SK-N-SH (cell line): ENCODE results near the gene SH3BP4. TPM values are rescaled to one million over a fixed set of nuclear protein-coding genes. Genes with fewer than 3 reads are reported as not detected.

ENCODE experiments used
- CTCF ChIA-PET: fragments of 300-600, 350-600 bp; formaldehyde crosslinking; extraction: SDS; loops from one replicate; lab custom pipeline; 2021; lab: Yijun Ruan, JAX
- POLR2A ChIA-PET: fragments of 350-600 bp; sonication (Branson Sonifier 250); formaldehyde crosslinking; extraction: SDS; loops from one replicate; lab custom pipeline; 2020; ENCODE audit warnings: antibody characterized with exemption, inconsistent platforms; lab: Yijun Ruan, JAX
- DNase-seq: peaks from one replicate; pipeline ENCODE4 v3.0.0; 2012
- H2AFZ ChIP-seq: fragments of 200-600 bp; sonication (generic); 2 replicates; pipeline ENCODE4 v1.8.1; 2016; ENCODE audit warnings: antibody characterized with exemption, mild to moderate bottlenecking, low read depth
- H3F3A ChIP-seq: fragments of 200-600 bp; sonication (generic); replicated peaks from 2 replicates; pipeline ENCODE3; 2016; ENCODE audit warnings: antibody characterized with exemption, mild to moderate bottlenecking; ENCODE audit not compliant: insufficient read depth
- H3K27ac ChIP-seq, 2 experiments: fragments of 200-500 bp in 1 of 2; fragments of 200-600 bp in 1 of 2; sonication (Bioruptor generic) in 1 of 2; sonication (generic), shearing (Covaris generic) in 1 of 2; 2 replicates each; pipeline versions ENCODE4 v1.5.1 to v1.6.1; 2014 to 2016; ENCODE audit warnings: low read depth in 2 of 2, inconsistent platforms in 1 of 2, low read length in 1 of 2, mild to moderate bottlenecking in 1 of 2, mixed read lengths in 1 of 2
- H3K27me3 ChIP-seq: fragments of 200-600 bp; sonication (generic), shearing (Covaris generic); 2 replicates; pipeline ENCODE4 v1.6.1; 2016; ENCODE audit warnings: mixed run types; ENCODE audit not compliant: insufficient read depth
- H3K36me3 ChIP-seq, 2 experiments: fragments of 200-500 bp in 1 of 2; fragments of 200-600 bp in 1 of 2; sonication (Bioruptor generic) in 1 of 2; sonication (generic) in 1 of 2; replicated peaks in 1 of 2; 2 replicates each; pipeline versions ENCODE3 to v1.5.1; 2014 to 2016; ENCODE audit warnings: low read length in 1 of 2, mild to moderate bottlenecking in 1 of 2; ENCODE audit not compliant: insufficient read depth in 2 of 2, control insufficient read depth in 1 of 2
- H3K4me1 ChIP-seq, 2 experiments: fragments of 200-500 bp in 1 of 2; fragments of 200-600 bp in 1 of 2; sonication (Bioruptor generic) in 1 of 2; sonication (generic), shearing (Covaris generic) in 1 of 2; 2 replicates each; pipeline versions ENCODE4 v1.5.1 to v1.6.1; 2014 to 2016; ENCODE audit warnings: low read depth in 1 of 2, low read length in 1 of 2, mixed run types in 1 of 2; ENCODE audit not compliant: insufficient read depth in 2 of 2, control insufficient read depth in 1 of 2
- H3K4me2 ChIP-seq: fragments of 200-600 bp; sonication (generic), shearing (Covaris generic); 2 replicates; pipeline ENCODE4 v1.6.1; 2017; ENCODE audit warnings: mixed run types
- H3K4me3 ChIP-seq, 2 experiments: fragments of 200-500 bp in 1 of 2; fragments of 200-600 bp in 1 of 2; sonication (Bioruptor generic) in 1 of 2; sonication (generic), shearing (Covaris generic) in 1 of 2; 2 replicates each; pipeline versions ENCODE4 v1.5.1 to v1.8.1; 2014 to 2016; ENCODE audit warnings: low read depth in 2 of 2, inconsistent platforms in 1 of 2, low read length in 1 of 2, mild to moderate bottlenecking in 1 of 2, mixed read lengths in 1 of 2, moderate library complexity in 1 of 2
- H3K79me2 ChIP-seq: fragments of 200-600 bp; sonication (generic); 2 replicates; pipeline ENCODE4 v1.8.1; 2017; ENCODE audit warnings: mild to moderate bottlenecking; ENCODE audit not compliant: insufficient read depth
- H3K9ac ChIP-seq: fragments of 200-600 bp; sonication (generic); 2 replicates; pipeline ENCODE4 v1.6.1; 2017; ENCODE audit warnings: mixed run types
- H3K9me2 ChIP-seq: fragments of 200-600 bp; sonication (generic); 2 replicates; pipeline ENCODE4 v1.6.1; 2017; ENCODE audit warnings: mixed run types
- H3K9me3 ChIP-seq: fragments of 200-600 bp; sonication (generic); 2 replicates; pipeline ENCODE4 v1.6.1; 2017; ENCODE audit warnings: mixed run types, mild to moderate bottlenecking, moderate library complexity
- H4K20me1 ChIP-seq: fragments of 200-600 bp; sonication (generic); 2 replicates; pipeline ENCODE4 v1.6.1; 2017; ENCODE audit warnings: mild to moderate bottlenecking, mixed run types; ENCODE audit not compliant: insufficient read depth
- CHD2 ChIP-seq: fragments of 150-350 bp; IDR thresholded peaks from 2 replicates; pipeline ENCODE4 v1.6.1; 2018; ENCODE audit warnings: low read length; ENCODE audit not compliant: partially characterized antibody
- ELF1 ChIP-seq: IDR thresholded peaks from 2 replicates; pipeline ENCODE4 v1.4.0; 2012
- EP300 ChIP-seq, 2 experiments: IDR thresholded peaks; 2 replicates each; pipeline versions ENCODE4 v1.4.0 to v1.6.1; 2012; ENCODE audit warnings: borderline replicate concordance in 1 of 2, low read depth in 1 of 2, low read length in 1 of 2
- EZH2phosphoT487 ChIP-seq: fragments of 200-600 bp; sonication (generic); IDR thresholded peaks from 2 replicates; pipeline ENCODE4 v1.6.1; 2017; ENCODE audit warnings: low read depth, mixed run types, mild to moderate bottlenecking, antibody characterized with exemption, moderate library complexity, borderline replicate concordance
- FOXJ3 ChIP-seq: sonication (generic); formaldehyde crosslinking; IDR thresholded peaks from 2 replicates; pipeline ENCODE4 v1.5.1; 2020; ENCODE audit warnings: mild to moderate bottlenecking, missing genetic modification reagents
- GATA2 ChIP-seq: sonication (generic); formaldehyde crosslinking; IDR thresholded peaks from 2 replicates; pipeline ENCODE4 v1.5.0; 2020; ENCODE audit warnings: mild to moderate bottlenecking, missing genetic modification reagents
- IRF3 ChIP-seq: fragments of 150-350 bp; IDR thresholded peaks from 2 replicates; pipeline ENCODE4 v1.6.1; 2016; ENCODE audit warnings: mild to moderate bottlenecking, low read depth, low read length
- JUND ChIP-seq: IDR thresholded peaks from 2 replicates; pipeline ENCODE4 v1.4.0; 2012
- MEF2A ChIP-seq: IDR thresholded peaks from 2 replicates; pipeline ENCODE4 v1.4.0; 2012; ENCODE audit warnings: low read depth, borderline replicate concordance
- PBX3 ChIP-seq: IDR thresholded peaks from 2 replicates; pipeline ENCODE4; 2012
- POLR2AphosphoS5 ChIP-seq: IDR thresholded peaks from 2 replicates; pipeline ENCODE4 v1.6.1; 2012; ENCODE audit warnings: low read depth, low read length
- RAD21 ChIP-seq: IDR thresholded peaks from 2 replicates; pipeline ENCODE4 v1.6.1; 2012; ENCODE audit warnings: mild to moderate bottlenecking, low read length
- REST ChIP-seq: IDR thresholded peaks from 2 replicates; pipeline ENCODE4 v1.6.1; 2012; ENCODE audit warnings: mild to moderate bottlenecking, low read depth, low read length, moderate library complexity
- RFX5 ChIP-seq: IDR thresholded peaks from 2 replicates; pipeline ENCODE4 v1.6.1; 2012; ENCODE audit warnings: mild to moderate bottlenecking, improper control_type of control experiment, low read length
- SIN3A ChIP-seq: IDR thresholded peaks from 2 replicates; pipeline ENCODE4 v1.6.1; 2012; ENCODE audit warnings: low read depth, mild to moderate bottlenecking, low read length, moderate library complexity, borderline replicate concordance
- SMC3 ChIP-seq: IDR thresholded peaks from 2 replicates; pipeline ENCODE4 v1.6.1; 2012; ENCODE audit warnings: low read depth, low read length, improper control_type of control experiment
- TEAD4 ChIP-seq: IDR thresholded peaks from 2 replicates; pipeline ENCODE4 v1.4.0; 2012; ENCODE audit warnings: mild to moderate bottlenecking, borderline replicate concordance; ENCODE audit not compliant: insufficient read depth
- WGBS: methylation state at CpG from one replicate; pipeline ENCODE4 v1.1.6; 2017; ENCODE audit warnings: low lambda C conversion rate; 5-methylcytosine and 5-hydroxymethylcytosine counted together
- polyA plus RNA-seq, 3 experiments: library from polyadenylated mRNA; depleted of rRNA; stranded (reverse); fragments of >200 nt; gene quantifications; 2 replicates each; pipeline ENCODE4 v1.2.3, GENCODE V29; 2012

The SH3BP4 gene
- polyA plus RNA-seq, 1 of the 3 experiments (the other 2 are of a cell fraction) = 27.7 TPM

GRCh38 chr2:235094457-235094856 lies 142.6 kb downstream of the SH3BP4 start:
- Histone ChIP-seq H3K27ac (no peak overlapping the region), H4K20me1 (no peaks in the 10 kb centered on the region), H3K27me3 (no peaks in the 10 kb centered on the region), H3K4me2 (no peak overlapping the region), H3K36me3 (no peaks in the 10 kb centered on the region), H3K9me3 (no peaks in the 10 kb centered on the region), H3K79me2 (no peaks in the 10 kb centered on the region), H3K9ac (no peak overlapping the region), H2AFZ (no peak overlapping the region), H3F3A (no peaks in the 10 kb centered on the region), H3K4me1 (peaks cover 0 to 12% of the 10 kb centered on the region in 2 experiments; a peak in 3 of 4 replicates), H3K9me2 (no peaks in the 10 kb centered on the region), H3K4me3 (no peak overlapping the region)
- DNase-seq = no peak
- CTCF ChIA-PET = no interaction called here
- 94% methylated on average over 1 of the region's 1 CpG for WGBS
- TF ChIP-seq EZH2phosphoT487 = no peak
- no peak for TF ChIP-seq RFX5
- no peak for TF ChIP-seq JUND
- TF ChIP-seq TEAD4 = no peak
- TF ChIP-seq RAD21 = no peak
- TF ChIP-seq SIN3A = no peak
- no peak for TF ChIP-seq GATA2 (CRISPR knock-in tag)
- no peak for TF ChIP-seq FOXJ3 (CRISPR knock-in tag)
- no peak for TF ChIP-seq PBX3
- no peak for TF ChIP-seq SMC3
- TF ChIP-seq REST = no peak
- no peak for TF ChIP-seq ELF1
- no peak for TF ChIP-seq IRF3
- no peak for TF ChIP-seq POLR2AphosphoS5
- no peak for TF ChIP-seq MEF2A
- TF ChIP-seq EP300 (IDR thresholded peaks at IDR 0.05; ENCODE audit: borderline replicate concordance in 1 of 2, low read depth in 1 of 2, low read length in 1 of 2) = no peak
- no peak for TF ChIP-seq CHD2
- POLR2A ChIA-PET = no interaction called here
